ENCODE data around the gene CMSS1. TPM values are rescaled to one million over a fixed set of nuclear protein-coding genes. Genes with fewer than 3 reads are reported as not detected.

CMSS1 gene
- total RNA-seq, 4 donors from 2014 or later, result 2.4 to 29.9 (median 5.2) TPM

DNA sequence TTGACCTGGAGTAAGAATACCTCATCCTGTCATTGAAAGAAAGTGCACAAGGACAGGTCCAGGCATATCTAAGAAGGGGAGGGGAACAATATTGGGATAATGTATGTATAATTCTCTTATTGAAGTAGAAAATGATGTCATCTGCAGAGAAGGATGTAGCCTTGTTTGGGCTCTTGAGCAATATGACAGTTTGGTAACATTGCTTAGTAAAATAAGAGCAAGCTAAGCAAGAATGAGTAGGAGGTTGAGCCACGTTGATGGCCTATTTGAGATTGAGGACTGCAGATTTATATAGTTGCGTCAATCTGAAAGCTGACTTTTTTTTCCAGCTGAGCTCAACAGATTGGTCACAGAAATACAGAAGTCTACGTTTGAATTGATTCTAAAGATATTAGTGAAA lies 151.5 kb downstream of the CMSS1 start:
- TF ChIP-seq EP300 (IDR thresholded peaks at IDR 0.05; ENCODE audit: low read depth) (no peak), POLR2AphosphoS5 (IDR thresholded peaks at IDR 0.05) (no peak), POLR2A (IDR thresholded peaks at IDR 0.05) (no peak), CTCF (IDR thresholded peaks at IDR 0.05) (no peak)
- H3K4me1 ChIP-seq, result peaks cover 0 to 15% (median 4%) of the 10 kb centered on the region in 4 donors

DNA sequence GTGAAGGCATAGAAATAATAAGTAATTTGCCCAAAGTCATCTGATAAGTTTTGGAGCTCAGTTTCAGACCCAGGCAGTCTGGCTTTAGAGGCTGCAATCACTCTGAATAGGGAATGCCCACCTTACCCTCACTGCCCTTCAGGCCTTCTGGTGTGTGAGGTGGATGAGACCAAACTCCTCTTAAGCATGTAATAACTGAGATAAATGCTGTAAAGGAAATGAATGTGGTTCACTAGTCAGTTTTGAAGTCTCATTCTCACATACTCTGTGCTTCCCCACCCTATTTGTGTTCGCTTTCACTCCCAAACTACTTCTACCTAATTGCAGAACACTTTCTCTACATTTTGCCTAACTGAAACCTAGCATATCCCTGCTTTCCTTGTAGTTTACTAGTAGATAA lies 152.5 kb downstream of the CMSS1 start:
- Histone ChIP-seq H3K27ac (no peak overlapping the region), H3K9me3 (no peaks in the 10 kb centered on the region), H3K27me3 (no peaks in the 10 kb centered on the region), H3K36me3 (no peaks in the 10 kb centered on the region), H3K4me3 (no peak overlapping the region), H3K4me1 (peaks cover 0 to 12% (median 4%) of the 10 kb centered on the region in 4 donors)
- DNase-seq, result no peak
- no peak for TF ChIP-seq POLR2A (IDR thresholded peaks at IDR 0.05)
- intact Hi-C loops (cut with DNase I; ENCODE audit: low total_unique reads), result no loop called here
- 79 to 80% methylated on average over 1 of the region's 1 CpG for WGBS, 2 donors (ENCODE audit: low coverage in 1 of 2)
- in situ Hi-C loops (cut with MboI; ENCODE audit: low pct_ligation_motif_present in 1 of 4, low pct_unique_long_range_greater_than_20kb in 1 of 4, low sequenced_read_pairs in 3 of 4), result no loop called here

More for the DNA sequence above, 151.5 kb downstream of the CMSS1 start:
- Histone ChIP-seq H3K27ac (no peak overlapping the region), H3K36me3 (no peaks in the 10 kb centered on the region), H3K4me3 (no peak overlapping the region), H3K27me3 (no peaks in the 10 kb centered on the region), H3K9me3 (no peaks in the 10 kb centered on the region)
- intact Hi-C loops (cut with DNase I; ENCODE audit: low total_unique reads), result no loop called here
- in situ Hi-C loops (cut with MboI; ENCODE audit: low pct_ligation_motif_present in 1 of 4, low pct_unique_long_range_greater_than_20kb in 1 of 4, low sequenced_read_pairs in 3 of 4), result no loop called here
- DNase-seq, result no peak
- 72% methylated on average over 3 of the region's 3 CpGs for WGBS, 2 donors (ENCODE audit: low coverage in 1 of 2)

- no peaks in the 10 kb centered on the region for H3K36me3 ChIP-seq
- no peak overlapping the region for H3K4me3 ChIP-seq
- in situ Hi-C loops (cut with MboI; ENCODE audit: low pct_ligation_motif_present in 1 of 4, low pct_unique_long_range_greater_than_20kb in 1 of 4, low sequenced_read_pairs in 3 of 4), result no loop called here
- H3K9me3 ChIP-seq, result no peaks in the 10 kb centered on the region
- peaks cover 0 to 4% (median 0%) of the 10 kb centered on the region in 4 donors for H3K4me1 ChIP-seq
- intact Hi-C loops (cut with DNase I; ENCODE audit: low total_unique reads), result no loop called here
- no peak for DNase-seq
- H3K27me3 ChIP-seq, result no peaks in the 10 kb centered on the region
- no peak for TF ChIP-seq POLR2A (IDR thresholded peaks at IDR 0.05)
- TF ChIP-seq CTCF (IDR thresholded peaks at IDR 0.05), result no peak
- TF ChIP-seq EP300 (IDR thresholded peaks at IDR 0.05; ENCODE audit: low read depth), result no peak
- no peak for TF ChIP-seq POLR2AphosphoS5 (IDR thresholded peaks at IDR 0.05)
- 90% methylated on average over 3 of the region's 3 CpGs; no CpG with 5 or more reads in 1 of the 2 donors for WGBS, 2 donors (ENCODE audit: low coverage in 1 of 2)
- H3K27ac ChIP-seq, result no peak overlapping the region
These were observed 154.1 kb downstream of the CMSS1 start for GRCh38 chr3:99971761-99972160.

DNA sequence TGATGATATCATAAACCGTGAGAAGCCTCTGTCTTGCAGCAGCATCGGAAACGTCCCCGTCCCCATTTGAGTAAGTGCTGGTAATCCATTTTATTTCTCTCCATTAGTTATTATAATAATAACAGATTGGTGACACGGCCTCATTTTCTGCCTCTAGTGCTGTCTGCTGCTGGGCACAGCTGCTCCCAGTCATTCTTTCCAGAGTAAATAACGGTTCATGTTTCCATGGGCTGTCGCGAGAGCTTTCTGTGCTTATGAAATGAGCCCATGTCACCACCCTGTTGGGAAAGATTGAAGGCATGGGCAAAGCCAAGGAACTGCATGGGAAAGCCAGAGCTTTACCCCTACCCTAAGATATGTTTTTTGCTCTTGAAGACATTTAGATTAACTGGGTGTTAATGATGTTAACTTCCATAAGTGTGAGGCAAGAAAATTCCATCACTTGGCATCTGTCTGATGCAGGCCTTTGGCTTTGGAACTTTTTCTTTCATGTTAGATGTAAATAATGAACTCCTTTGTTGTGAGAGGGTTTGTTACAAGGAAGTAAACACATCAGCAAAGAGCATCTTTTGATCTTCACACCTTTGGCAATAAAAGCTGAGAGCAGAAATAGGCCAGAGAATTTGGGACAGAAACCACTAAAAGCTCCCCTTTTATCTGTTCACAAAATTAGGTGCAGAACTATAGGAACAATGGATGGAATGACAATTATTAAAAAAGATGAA lies 154.9 kb downstream of the CMSS1 start:
- intact Hi-C loops (cut with DNase I; ENCODE audit: low total_unique reads), result no loop called here
- no peaks in the 10 kb centered on the region for H3K27me3 ChIP-seq
- no peaks in the 10 kb centered on the region for H3K36me3 ChIP-seq
- 72 to 74% methylated on average over 8 of the region's 8 CpGs for WGBS, 2 donors (ENCODE audit: low coverage in 1 of 2)
- no peaks in the 10 kb centered on the region for H3K4me1 ChIP-seq
- no peak for DNase-seq
- TF ChIP-seq POLR2AphosphoS5 (IDR thresholded peaks at IDR 0.05), result no peak
- no peaks in the 10 kb centered on the region for H3K9me3 ChIP-seq
- in situ Hi-C loops (cut with MboI; ENCODE audit: low pct_ligation_motif_present in 1 of 4, low pct_unique_long_range_greater_than_20kb in 1 of 4, low sequenced_read_pairs in 3 of 4), result no loop called here
- H3K4me3 ChIP-seq, result no peak overlapping the region
- H3K27ac ChIP-seq, result no peak overlapping the region

DNA sequence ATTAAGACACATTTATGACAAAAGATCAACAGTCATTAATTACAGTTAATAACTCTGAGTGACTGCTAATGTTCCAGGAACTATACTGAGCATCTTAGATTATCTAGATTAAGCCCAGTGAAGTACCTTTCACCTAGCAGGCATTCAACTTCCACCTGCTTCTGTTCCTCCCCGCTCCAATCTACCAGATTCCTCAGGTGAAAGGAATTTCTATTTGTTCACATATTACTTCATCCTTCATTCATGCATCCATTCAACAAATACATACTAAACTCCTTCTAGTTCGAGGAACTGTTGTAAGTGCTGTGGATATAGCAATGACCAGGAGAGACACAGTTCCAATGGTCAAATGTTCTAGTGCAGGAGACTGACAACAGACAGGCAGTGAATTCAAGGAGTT lies 157.3 kb downstream of the CMSS1 start:
- WGBS, 2 donors (ENCODE audit: low coverage in 1 of 2), result 63 to 65% methylated on average over 2 of the region's 2 CpGs
- in situ Hi-C loops (cut with MboI; ENCODE audit: low pct_ligation_motif_present in 1 of 4, low pct_unique_long_range_greater_than_20kb in 1 of 4, low sequenced_read_pairs in 3 of 4), result no loop called here

More for the DNA sequence above, 157.3 kb downstream of the CMSS1 start:
- Histone ChIP-seq H3K4me1 (no peaks in the 10 kb centered on the region), H3K4me3 (no peak overlapping the region), H3K9me3 (no peaks in the 10 kb centered on the region), H3K27me3 (no peaks in the 10 kb centered on the region), H3K27ac (no peak overlapping the region), H3K36me3 (no peaks in the 10 kb centered on the region)
- TF ChIP-seq EP300 (IDR thresholded peaks at IDR 0.05; ENCODE audit: low read depth) (no peak), POLR2A (IDR thresholded peaks at IDR 0.05) (no peak), CTCF (IDR thresholded peaks at IDR 0.05) (no peak), POLR2AphosphoS5 (IDR thresholded peaks at IDR 0.05) (no peak)
- intact Hi-C loops (cut with DNase I; ENCODE audit: low total_unique reads), result no loop called here
- no peak for DNase-seq
